Endodermal cell (in vitro differentiated cells): ENCODE data around the gene STT3A. TPM values are rescaled to one million over a fixed set of nuclear protein-coding genes. Genes with fewer than 3 reads are reported as not detected.

Experiments
- DNase-seq: peaks from one replicate; pipeline ENCODE4 v3.0.0-alpha.2; 2017
- H3K27ac ChIP-seq: 2 replicates; pipeline ENCODE4 v1.5.1; 2013; ENCODE audit warnings: mild to moderate bottlenecking, low read depth, low read length, moderate library complexity
- H3K27me3 ChIP-seq: 2 replicates; pipeline ENCODE4 v1.6.1; 2013; ENCODE audit warnings: mild to moderate bottlenecking, low read length, moderate library complexity; ENCODE audit not compliant: insufficient read depth, control insufficient read depth, poor library complexity, severe bottlenecking
- H3K36me3 ChIP-seq: 2 replicates; pipeline ENCODE4 v1.7.0; 2013; ENCODE audit warnings: mild to moderate bottlenecking, low read length, moderate library complexity; ENCODE audit not compliant: control insufficient read depth, insufficient read depth
- H3K4me1 ChIP-seq: one replicate; pipeline ENCODE4 v1.7.0; 2013; ENCODE audit warnings: low read length; ENCODE audit not compliant: control insufficient read depth, insufficient read depth
- H3K4me3 ChIP-seq: 2 replicates; pipeline ENCODE4 v1.5.1; 2013; ENCODE audit warnings: mild to moderate bottlenecking, low read length, moderate library complexity
- H3K9ac ChIP-seq: 2 replicates; pipeline ENCODE4 v1.6.1; 2013; ENCODE audit warnings: mild to moderate bottlenecking, low read length, moderate library complexity; ENCODE audit not compliant: poor library complexity, severe bottlenecking; ENCODE audit errors: extremely low read depth
- H3K9me3 ChIP-seq: 2 replicates; pipeline ENCODE4 v1.6.1; 2013; ENCODE audit warnings: mild to moderate bottlenecking, low read length, moderate library complexity; ENCODE audit not compliant: control insufficient read depth
- H3K27ac Mint-ChIP-seq: 2 replicates; pipeline ENCODE4 v1.8.0; 2020; ENCODE audit warnings: mixed read lengths
- H3K27me3 Mint-ChIP-seq: 2 replicates; pipeline ENCODE4 v1.8.0; 2021; ENCODE audit warnings: mild to moderate bottlenecking, mixed read lengths; ENCODE audit not compliant: insufficient read depth
- H3K36me3 Mint-ChIP-seq: 2 replicates; pipeline ENCODE4 v1.8.0; 2020; ENCODE audit warnings: low read depth, mixed read lengths
- H3K4me1 Mint-ChIP-seq: 2 replicates; pipeline ENCODE4 v1.8.0; 2020; ENCODE audit warnings: mixed read lengths
- H3K4me3 Mint-ChIP-seq: 2 replicates; pipeline ENCODE4 v1.8.0; 2020; ENCODE audit warnings: mild to moderate bottlenecking, moderate library complexity, mixed read lengths
- H3K9me3 Mint-ChIP-seq: 2 replicates; pipeline ENCODE4 v1.8.0; 2020; ENCODE audit warnings: mild to moderate bottlenecking, mixed read lengths
- WGBS, 2 experiments: methylation state at CpG; one replicate each; pipeline versions ENCODE4 v1.1.5 to v1.1.7; 2013; ENCODE audit warnings: missing lambda C conversion rate in 2 of 2, mixed read lengths in 1 of 2; ENCODE audit not compliant: insufficient coverage in 1 of 2, insufficient read length in 1 of 2; 5-methylcytosine and 5-hydroxymethylcytosine counted together
- total RNA-seq, 2 donors: library from RNA; stranded (reverse); fragmentation: NEBNext Ultra II Directional in 1 of 2; extraction: Animal tissue kit (Norgen Biotek cat#: 25700) in 1 of 2; gene quantifications; 2 replicates in 1 of 2; 3 replicates in 1 of 2; pipeline ENCODE4 v1.2.1, GENCODE V29; 2021
- TF ChIP-seq, protein P1 (sequence below): fragments of 200-600 bp; sonication (generic); conservative IDR thresholded peaks from 2 replicates; pipeline ENCODE4 v1.5.0; 2021; ENCODE audit warnings: antibody characterized with exemption, mild to moderate bottlenecking

Gene STT3A
- total RNA-seq, 2 donors from 2014 or later: 158 to 159 TPM

DNA sequence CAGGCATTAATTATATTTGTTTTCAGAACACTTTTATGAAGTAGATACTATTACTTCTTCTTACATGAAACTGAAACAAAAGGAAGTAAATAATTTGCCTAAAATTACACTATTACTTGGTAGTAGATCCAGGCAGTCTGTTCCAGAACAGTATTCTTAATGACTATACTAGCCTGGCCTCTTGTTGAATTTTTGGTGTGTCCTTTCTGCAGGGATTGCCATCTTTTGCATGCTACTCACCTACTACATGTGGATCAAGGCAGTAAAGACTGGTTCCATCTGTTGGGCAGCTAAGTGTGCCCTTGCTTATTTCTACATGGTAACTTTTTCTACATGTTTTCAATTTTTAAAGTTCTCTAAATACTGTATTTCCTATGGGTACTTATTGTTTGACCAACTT, 12.8 kb downstream of the STT3A start:
- peaks cover 89% of the 10 kb centered on the region for H3K36me3 ChIP-seq
- no peaks in the 10 kb centered on the region for H3K27me3 Mint-ChIP-seq

GRCh38 chr11:125609545-125609944, 16.9 kb downstream of the STT3A start:
- no peak for DNase-seq
- Mint-ChIP-seq H3K36me3 (peaks cover 80% of the 10 kb centered on the region), H3K27ac (no peak overlapping the region), H3K4me1 (no peaks in the 10 kb centered on the region), H3K4me3 (no peak overlapping the region), H3K27me3 (no peaks in the 10 kb centered on the region), H3K9me3 (no peaks in the 10 kb centered on the region)
- Histone ChIP-seq H3K36me3 (peaks cover 93% of the 10 kb centered on the region), H3K27me3 (no peaks in the 10 kb centered on the region), H3K9me3 (no peaks in the 10 kb centered on the region), H3K9ac (no peak overlapping the region), H3K4me3 (no peak overlapping the region), H3K27ac (no peak overlapping the region), H3K4me1 (no peaks in the 10 kb centered on the region)
- TF ChIP-seq, protein P1, sequence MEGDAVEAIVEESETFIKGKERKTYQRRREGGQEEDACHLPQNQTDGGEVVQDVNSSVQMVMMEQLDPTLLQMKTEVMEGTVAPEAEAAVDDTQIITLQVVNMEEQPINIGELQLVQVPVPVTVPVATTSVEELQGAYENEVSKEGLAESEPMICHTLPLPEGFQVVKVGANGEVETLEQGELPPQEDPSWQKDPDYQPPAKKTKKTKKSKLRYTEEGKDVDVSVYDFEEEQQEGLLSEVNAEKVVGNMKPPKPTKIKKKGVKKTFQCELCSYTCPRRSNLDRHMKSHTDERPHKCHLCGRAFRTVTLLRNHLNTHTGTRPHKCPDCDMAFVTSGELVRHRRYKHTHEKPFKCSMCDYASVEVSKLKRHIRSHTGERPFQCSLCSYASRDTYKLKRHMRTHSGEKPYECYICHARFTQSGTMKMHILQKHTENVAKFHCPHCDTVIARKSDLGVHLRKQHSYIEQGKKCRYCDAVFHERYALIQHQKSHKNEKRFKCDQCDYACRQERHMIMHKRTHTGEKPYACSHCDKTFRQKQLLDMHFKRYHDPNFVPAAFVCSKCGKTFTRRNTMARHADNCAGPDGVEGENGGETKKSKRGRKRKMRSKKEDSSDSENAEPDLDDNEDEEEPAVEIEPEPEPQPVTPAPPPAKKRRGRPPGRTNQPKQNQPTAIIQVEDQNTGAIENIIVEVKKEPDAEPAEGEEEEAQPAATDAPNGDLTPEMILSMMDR: no peak
- WGBS, 2 experiments: 85 to 88% methylated on average over 5 to 7 of the region's 7 CpGs

More for the DNA sequence above, 12.8 kb downstream of the STT3A start:
- Histone ChIP-seq H3K4me3 (no peak overlapping the region), H3K4me1 (no peaks in the 10 kb centered on the region), H3K27me3 (no peaks in the 10 kb centered on the region), H3K9ac (no peak overlapping the region), H3K9me3 (no peaks in the 10 kb centered on the region), H3K27ac (no peak overlapping the region)
- TF ChIP-seq, protein P1: no peak
- no peaks in the 10 kb centered on the region for H3K9me3 Mint-ChIP-seq
- H3K4me1 Mint-ChIP-seq: no peaks in the 10 kb centered on the region
- peaks cover 81% of the 10 kb centered on the region for H3K36me3 Mint-ChIP-seq
- H3K4me3 Mint-ChIP-seq: no peak overlapping the region
- no peak overlapping the region for H3K27ac Mint-ChIP-seq
- no peak for DNase-seq

GRCh38 chr11:125618383-125618782, 25.7 kb downstream of the STT3A start:
- no peak overlapping the region for H3K4me3 ChIP-seq
- H3K27ac ChIP-seq: no peak overlapping the region
- peaks cover 92% of the 10 kb centered on the region for H3K36me3 ChIP-seq
- Mint-ChIP-seq H3K27me3 (no peaks in the 10 kb centered on the region), H3K9me3 (no peaks in the 10 kb centered on the region), H3K36me3 (peaks cover 71% of the 10 kb centered on the region), H3K4me1 (no peaks in the 10 kb centered on the region), H3K27ac (no peak overlapping the region), H3K4me3 (no peak overlapping the region)
- no peaks in the 10 kb centered on the region for H3K9me3 ChIP-seq
- H3K9ac ChIP-seq: no peak overlapping the region
- no peaks in the 10 kb centered on the region for H3K27me3 ChIP-seq
- no peaks in the 10 kb centered on the region for H3K4me1 ChIP-seq
- WGBS, 2 experiments: 95% methylated on average over 4 of the region's 4 CpGs; no CpG with 5 or more reads in 1 of the 2 experiments
- DNase-seq: no peak
- TF ChIP-seq, protein P1: no peak
